Fibroblast of upper back skin (primary cell): ENCODE data around the gene PSMD7.

ENCODE experiments used
- DNase-seq: peaks from one replicate; pipeline ENCODE4 v3.0.0-alpha.2; 2013

PSMD7 gene

DNA sequence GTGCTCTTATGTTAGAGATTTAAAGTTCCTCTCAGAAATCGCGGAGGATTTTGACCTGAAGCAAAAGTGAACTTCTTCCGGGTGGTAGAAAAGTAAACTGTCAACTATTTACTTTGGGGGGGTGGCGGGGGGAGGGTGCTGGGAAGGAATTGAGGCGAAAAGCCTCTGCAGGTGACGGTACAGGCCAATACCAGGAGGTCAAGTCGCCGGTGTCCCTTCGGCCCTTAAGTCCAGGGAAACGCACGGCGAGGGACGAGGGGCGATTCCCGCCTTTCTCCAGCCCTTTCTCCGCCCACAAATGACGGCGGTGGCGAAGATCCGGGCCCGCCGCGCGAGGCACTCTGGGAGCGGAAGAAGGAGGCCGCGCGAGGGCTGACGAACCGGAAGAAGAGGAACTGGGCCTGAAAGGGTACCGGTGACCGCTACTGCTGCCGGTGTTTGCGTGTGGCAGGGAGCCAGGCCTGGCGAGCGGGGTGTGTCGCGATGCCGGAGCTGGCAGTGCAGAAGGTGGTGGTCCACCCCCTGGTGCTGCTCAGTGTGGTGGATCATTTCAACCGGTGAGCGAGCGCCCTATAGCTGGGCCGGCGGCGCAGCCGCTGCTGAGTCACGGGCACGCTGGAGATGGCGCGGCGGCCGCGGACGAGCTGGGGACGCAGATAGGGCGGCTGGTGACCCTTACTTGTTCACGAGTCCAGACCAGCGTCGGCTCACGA is at the start of gene PSMD7:
PSMD7 (plus strand) TSS at position 383 of the 713 bp plus-strand sequence; CDS start at position 484, 101 bp downstream.
- peak; percentile 86 for DNase-seq

DNA sequence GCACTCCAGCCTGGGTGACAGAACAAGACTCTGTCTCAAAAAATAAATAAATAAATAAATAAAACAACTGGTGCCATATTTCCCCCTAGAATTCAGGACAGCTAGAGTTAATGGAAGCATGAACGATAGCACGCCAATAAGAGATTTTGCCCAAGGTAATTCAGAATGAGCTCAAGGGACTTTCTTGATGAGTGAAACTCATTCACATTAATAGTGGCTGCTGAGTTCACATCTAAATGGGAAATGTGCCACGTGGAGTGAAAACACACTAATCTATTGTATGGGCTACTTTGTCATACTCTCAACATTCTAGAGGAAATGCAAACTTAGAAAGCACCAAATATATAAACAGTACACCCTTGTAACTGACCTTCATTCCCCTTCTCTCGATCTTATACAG is 47.4 kb upstream of the PSMD7 start:
- DNase-seq: no peak

DNA sequence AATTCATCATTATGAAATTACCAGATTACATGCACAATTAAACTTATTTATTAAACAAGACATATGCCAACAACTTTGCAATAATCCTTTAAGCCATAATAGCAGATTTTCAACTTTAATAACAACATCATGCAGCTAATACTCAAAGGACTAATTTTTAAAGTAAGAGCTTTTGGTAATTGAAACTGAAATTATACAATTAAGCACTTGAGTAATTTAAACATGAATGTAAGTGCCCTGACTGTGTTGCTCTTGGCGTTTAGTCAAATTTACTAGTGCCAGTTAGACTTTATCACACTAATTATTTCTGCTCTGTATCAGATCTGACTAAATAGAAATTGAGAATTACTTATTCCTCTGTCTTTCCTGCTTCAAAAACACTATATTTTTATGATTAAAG is 46.8 kb upstream of the PSMD7 start:
- no peak for DNase-seq

DNA sequence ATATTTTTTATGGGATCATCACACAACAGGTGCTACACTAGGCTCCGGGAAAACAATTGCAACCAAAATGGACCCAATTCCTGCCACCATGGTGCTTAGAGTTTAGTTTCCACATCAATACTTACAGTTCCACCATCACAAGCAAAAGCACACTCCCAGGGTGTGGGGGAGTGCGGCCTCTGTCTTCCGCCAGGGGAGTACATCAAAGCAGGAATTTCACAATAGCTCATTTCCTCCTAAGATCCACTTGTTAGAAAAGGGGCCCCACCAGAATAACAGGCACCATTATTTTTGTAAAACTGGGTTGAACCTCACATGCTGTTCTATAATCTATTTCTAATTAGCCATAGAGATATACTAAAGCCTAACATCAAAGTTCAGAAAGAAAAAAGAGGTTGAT is 44.3 kb upstream of the PSMD7 start:
- no peak for DNase-seq

GRCh38 chr16:74253161-74253938 is 43.3 kb upstream of the PSMD7 start:
- DNase-seq: no peak

- DNase-seq: no peak
These were observed 39.6 kb upstream of the PSMD7 start for GRCh38 chr16:74257061-74257460.

- peak; percentile 6 for DNase-seq
These were observed 35.5 kb upstream of the PSMD7 start for GRCh38 chr16:74261068-74261467.

GRCh38 chr16:74264811-74265210 is 31.8 kb upstream of the PSMD7 start:
- DNase-seq: no peak

DNA sequence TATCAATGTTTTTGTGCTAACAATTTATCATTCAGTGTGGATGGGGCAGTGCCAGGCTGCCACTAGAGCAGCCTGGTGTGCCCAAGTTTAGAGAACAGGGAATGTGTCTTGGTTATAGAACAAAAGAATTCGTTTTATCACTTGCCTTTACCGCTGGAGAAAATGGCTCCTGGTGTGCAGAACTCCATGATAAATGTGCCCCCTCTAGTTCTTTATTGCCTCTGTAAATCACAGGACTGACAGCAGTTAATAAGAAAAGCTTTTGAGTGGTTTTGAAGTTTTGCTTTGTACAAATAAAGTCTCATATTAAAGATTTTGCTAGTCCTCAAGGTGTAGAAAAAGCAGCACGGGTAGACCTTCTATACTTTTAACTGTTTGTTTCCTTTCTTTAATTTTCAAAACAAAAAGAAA is 28.2 kb upstream of the PSMD7 start:
- no peak for DNase-seq

GRCh38 chr16:74271872-74272271 is 24.7 kb upstream of the PSMD7 start:
- no peak for DNase-seq

- peak; percentile 29 for DNase-seq
These were observed 21.5 kb upstream of the PSMD7 start for GRCh38 chr16:74275031-74275636.

GRCh38 chr16:74275711-74276110 is 20.9 kb upstream of the PSMD7 start:
- no peak for DNase-seq

- no peak for DNase-seq
These were observed 18.6 kb upstream of the PSMD7 start for GRCh38 chr16:74277974-74278373.

DNA sequence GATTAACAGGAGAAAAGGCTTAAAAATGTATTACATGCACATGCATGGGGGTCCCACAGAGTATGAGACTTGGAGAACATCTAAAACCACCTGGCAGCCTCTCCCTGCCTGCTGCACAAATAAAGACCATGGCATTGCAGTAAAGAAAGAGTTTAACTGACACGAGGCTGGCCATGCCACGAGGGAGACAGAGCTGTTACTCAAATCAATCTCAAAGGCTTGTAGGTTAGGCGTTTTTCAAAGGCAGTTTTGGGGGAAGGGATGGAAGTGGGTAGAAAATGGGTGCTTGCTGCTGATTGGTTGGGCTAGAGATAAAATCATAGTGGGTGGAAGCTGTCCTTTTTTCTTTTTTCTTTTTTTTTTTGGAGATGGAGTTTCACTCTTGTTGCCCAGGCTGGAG is 17.3 kb upstream of the PSMD7 start:
- DNase-seq: no peak

DNA sequence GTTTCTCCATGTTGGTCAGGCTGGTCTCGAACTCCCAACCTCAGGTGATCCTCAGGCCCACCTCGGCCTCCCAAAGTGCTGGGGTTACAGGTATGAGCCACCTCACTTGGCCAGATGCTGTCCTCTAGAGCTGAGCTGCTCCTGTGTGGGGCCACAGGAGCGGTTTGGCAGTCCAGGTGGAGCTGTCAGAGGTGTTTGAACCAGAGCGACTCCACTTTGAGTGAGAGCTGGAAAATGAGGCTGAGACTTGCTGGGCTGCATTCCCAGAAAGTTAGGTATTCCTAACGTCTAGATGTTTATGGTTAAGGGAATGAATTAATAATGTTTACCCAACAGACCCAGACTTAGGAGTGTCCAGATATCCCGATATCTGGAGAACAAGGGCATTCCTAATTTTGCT is 16.8 kb upstream of the PSMD7 start:
- DNase-seq: no peak

DNA sequence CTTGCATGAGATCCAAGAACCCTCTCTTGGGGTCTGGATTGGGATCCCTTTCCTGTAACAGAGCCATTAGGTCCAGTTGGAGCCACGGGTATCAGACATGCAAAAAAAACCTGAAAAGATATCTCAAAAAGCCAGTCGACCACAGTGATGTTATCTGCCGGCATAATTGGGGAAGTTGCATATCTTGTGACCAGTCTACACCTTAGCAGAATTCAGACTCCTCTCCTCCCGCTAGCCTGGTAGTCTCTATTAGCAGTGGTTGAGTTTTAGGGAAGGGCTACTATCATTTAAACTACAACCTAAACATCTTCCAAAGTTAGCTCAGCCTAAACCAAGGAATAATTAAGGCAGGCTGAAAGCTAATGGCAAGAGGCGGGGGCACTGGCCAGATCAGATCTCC is 16.2 kb upstream of the PSMD7 start:
- no peak for DNase-seq

DNA sequence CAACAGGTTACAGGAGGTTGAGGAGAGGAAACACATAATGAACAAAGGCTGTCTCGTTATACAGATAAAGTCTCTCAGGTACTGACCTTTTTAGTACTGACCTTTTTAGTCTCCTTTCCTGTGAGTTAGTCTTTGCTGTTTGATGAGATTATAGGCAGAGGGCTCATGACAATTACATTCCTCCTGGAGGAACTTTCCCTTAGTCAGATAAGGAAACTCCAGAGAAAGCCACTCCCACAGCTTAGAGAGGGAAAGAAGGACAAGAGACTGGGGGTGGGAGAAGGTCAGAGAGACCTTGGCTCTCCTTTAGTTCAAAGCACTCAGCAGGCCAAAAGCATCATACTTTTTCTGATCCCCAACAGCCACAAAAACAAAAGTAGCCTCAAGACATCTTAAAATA is 15.3 kb upstream of the PSMD7 start:
- no peak for DNase-seq

DNA sequence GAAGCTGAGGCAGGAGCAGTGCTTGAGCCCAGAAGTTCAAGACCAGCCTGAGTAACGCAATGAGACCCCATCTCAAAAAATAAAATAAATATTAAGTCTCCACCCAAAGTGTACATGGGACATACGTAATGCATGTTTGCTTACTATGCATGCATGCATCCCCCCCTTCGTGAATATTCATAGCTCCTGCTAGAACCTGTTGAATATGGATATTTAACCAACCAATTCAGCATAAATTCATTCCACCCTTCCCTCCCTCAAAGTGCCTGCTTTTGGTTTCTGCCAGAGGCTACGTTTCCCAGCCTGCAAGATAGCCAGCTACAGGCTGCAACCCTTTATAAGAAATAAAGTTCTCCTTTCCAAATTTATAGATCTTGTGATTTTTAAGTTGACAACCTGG is 12.9 kb upstream of the PSMD7 start:
- DNase-seq: no peak

GRCh38 chr16:74288065-74288464 is 8.5 kb upstream of the PSMD7 start:
- DNase-seq: no peak

DNA sequence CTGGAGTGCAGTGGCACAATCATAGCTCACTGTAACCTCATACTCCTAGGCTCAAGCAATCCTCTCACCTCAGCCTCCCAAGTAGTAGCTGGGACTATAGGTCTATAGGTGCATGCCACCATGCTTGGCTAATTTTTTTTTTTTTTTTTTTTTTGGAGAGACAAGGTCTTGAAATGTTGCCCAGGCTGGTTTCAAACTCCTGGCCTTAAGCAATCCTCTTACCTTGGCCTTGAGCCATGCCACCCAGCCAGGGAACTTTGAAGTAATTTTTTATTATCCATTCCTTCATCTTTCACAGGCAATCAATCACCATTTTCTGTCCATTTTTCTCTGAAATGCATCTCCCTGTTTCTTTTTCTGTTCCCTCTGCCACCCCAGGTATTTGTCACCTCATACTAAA is 6.3 kb upstream of the PSMD7 start:
- DNase-seq: no peak

DNA sequence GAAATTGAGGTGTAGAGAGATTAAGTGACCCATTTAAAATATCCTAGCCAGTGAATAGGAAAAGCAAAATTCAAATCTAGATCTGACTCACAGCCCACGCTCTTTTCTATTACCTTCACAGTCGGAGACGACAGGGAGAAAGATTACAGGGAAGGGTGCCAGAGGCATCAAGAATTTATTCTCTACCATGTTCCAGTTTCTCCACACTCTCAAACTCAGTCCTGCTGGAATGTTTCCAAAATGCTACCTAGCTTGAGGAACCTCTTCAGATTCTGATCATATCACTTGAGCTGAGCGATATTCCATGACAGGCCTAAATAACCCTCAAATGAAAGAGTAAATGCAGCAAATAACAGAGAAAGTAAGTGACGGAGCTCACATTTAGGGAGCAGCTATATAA is 5.4 kb upstream of the PSMD7 start:
- DNase-seq: no peak

DNA sequence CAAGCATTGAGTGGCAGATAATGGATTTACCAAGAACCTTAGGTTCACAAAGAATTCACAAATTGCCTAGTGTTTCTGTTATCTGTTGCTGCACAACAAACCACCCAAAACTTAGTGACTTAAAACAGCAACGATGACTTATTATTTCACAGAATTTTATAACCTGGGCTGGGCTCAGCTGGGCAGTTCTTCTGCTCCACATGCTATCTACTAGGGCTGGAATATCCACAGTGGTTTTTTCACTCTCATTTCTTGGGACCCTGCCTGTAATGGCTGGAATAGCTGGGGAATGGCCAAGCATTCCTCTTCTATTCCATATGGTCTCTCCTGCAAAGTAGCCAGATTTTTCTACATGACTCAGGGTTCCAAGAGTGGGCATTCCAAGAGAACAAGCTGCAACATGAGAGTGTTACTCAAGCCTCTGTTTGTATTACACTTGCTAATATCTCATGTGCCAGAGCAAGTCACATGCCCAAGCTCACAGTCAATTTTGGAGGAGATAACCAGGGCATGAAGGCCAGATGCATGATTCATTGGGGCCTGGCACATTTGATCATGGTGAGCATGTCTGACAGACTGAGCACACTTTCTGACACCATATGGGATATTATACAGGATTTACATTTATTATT is 4.9 kb upstream of the PSMD7 start:
- peak; percentile 26 for DNase-seq

DNA sequence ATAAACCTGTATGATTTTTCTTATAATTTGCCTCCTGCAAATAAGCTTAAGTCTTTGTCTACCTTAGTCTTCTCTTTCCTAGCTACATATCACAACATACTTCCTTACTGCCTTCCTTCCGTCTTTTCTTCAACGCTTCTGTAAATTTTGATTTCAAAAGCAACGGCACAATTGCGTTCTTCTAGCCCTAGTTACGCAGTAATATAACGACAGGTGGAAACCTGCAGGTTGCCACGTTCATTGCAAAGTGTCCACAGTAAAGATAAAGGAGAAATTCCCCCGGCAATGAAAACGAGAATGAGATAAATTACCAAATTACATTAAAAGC is 546 bp upstream of the PSMD7 start:
- DNase-seq: no peak

- DNase-seq: peak; percentile 13
These were observed 591 bp downstream of the PSMD7 start for GRCh38 chr16:74297145-74297665.
